Measurements from ENCODE around the gene KIAA0825.
"Not testable (repeated sequence)": the region's sequence is repeated elsewhere in the genome, so short reads cannot be mapped to it uniquely, and the experiment has no call there.

Gene KIAA0825

DNA sequence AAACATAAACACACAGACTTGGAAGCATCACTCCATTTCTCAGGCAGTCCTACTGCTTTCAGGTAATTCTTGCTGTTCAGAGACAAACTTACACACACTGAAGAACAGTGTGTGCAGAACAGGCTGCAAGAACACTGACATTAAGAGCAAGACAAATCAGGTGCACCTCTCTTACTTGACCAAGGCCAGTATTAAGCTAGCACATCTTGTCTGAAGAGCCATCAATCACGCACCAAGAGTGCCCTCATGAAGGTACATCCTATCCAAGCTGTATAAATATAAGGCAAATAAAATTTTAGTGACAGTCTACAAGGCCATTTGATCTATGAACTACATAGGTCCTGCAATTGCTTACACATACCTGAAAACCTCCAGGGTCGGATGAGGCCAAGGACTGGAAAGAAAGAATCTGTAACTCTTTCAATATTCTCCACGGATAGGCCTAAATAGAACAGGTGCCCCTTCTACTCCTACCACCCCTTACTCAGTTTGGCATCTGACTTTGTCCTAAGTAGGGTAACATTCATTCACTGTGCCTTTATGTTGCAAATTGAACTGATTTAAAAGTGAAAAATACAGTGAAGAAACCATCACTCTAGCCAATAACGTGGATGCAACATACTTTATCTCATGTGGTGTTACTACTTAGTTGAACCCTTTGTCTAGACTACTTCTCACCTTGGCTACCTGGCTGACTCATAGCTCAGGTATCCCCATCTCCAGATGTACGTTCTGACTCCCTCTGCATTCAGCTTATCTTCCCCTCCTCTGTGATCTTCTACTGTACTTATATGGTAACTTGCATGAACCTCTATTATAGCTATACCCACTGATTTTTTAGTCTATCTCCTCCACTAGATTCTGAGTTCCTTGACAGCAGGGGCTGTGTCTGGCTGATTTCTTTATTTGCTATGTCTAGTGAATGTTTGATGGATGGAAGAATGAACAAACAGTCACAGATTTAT is 256.3 kb downstream of the KIAA0825 start:
- no peak for DNase-seq

GRCh38 chr5:94361161-94361560 is 257.2 kb downstream of the KIAA0825 start:
- DNase-seq = no peak

GRCh38 chr5:94360382-94361130 is 257.8 kb downstream of the KIAA0825 start:
- DNase-seq = no peak

DNA sequence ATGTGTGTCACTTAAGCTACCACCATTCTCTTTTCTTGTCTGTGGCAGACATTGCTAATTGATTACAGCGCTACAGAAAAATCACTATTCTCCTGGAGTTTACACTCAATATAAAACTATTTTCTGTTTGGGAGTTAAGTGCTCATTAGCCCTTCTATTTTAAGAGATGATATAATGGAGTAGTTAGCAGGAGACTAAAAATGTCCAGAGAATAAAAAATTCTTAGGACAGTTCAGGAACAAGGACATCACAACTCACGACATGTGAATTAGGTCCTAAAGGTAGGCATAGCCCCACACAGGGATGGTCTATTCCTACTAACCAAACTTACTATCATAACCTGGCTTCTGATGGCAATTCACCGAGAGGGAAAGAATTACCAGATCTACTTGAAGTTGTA is 258.5 kb downstream of the KIAA0825 start:
- no peak for DNase-seq

DNA sequence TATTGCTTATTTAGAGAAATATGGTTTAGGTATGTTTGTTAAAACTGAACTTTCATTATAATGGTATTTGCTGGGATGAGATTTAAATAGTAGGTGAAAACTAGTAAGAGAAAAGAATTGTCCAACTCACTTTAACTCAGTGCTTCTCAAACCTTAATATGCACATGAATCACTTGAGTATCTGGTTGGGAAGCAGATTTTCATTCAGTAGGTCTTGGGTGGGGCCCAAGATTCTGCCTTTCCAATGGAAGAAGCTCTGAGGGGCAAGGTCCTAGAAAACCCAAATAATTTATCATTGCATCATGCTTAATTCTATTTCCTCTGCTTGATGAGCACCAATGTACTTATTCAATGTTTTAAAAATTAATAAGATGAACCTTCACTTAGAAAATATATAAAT is 262.6 kb downstream of the KIAA0825 start:
- no peak for DNase-seq

GRCh38 chr5:94354837-94355485 is 263.4 kb downstream of the KIAA0825 start:
- not testable (repeated sequence) for DNase-seq

DNA sequence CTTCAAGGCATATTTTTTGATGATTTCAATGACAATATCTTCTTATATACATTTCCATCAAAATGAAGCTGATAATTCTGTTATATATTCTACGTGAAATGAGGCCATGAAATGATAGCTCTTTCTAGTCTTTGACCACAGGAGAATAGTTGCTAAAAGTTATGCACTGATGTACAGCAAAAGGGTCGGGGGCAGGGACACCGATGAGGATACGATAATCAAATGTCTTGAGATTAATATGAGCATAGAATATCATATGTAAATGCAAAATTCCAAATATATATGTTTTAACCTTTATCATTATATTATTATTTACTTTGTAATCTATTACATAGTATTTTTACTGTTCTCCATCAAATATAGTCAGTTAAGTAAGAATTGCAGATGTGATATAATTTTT is 264.8 kb downstream of the KIAA0825 start:
- DNase-seq = no peak

GRCh38 chr5:94347130-94347529 is 271.3 kb downstream of the KIAA0825 start:
- DNase-seq = no peak

DNA sequence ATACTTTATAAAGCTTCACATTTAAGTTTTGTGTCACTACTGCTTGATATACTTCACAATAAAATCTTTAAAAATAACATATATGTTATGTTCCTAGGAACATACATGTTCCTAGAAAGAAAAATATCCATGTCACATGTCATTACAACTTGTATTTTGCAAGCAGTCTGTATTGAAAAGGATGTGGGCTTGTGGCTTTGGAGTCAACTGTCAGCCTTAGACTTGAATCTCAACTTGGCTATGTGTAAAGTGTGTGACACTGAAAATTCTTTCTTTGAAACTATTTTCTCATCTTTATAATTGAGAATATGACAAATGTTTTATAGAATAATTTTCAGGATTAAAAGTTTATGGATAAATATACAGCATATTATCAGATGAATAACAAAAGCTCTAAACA is 273.1 kb downstream of the KIAA0825 start:
- DNase-seq = no peak

- no peak for DNase-seq
These were observed 280.8 kb downstream of the KIAA0825 start for GRCh38 chr5:94337617-94338016.

DNA sequence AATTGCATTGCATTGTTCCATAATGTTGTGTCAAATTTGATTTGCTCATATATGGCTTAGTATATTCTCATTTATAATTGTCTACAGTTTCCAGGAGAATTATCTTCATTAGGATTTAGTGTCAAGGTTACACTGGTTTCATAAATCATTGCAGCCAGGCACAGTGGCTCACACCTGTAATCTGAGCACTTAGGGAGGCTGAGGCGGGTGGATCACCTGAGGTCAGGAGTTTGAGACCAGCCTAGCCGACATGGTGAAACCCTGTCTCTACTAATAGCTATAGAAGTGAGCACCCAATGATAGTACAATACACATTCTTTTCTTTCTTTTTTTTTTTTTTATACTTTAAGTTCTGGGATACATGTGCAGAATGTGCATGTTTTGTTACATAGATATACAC is 282.5 kb downstream of the KIAA0825 start:
- no peak for DNase-seq

- no peak for DNase-seq
These were observed 289.3 kb downstream of the KIAA0825 start for GRCh38 chr5:94329115-94329514.

DNA sequence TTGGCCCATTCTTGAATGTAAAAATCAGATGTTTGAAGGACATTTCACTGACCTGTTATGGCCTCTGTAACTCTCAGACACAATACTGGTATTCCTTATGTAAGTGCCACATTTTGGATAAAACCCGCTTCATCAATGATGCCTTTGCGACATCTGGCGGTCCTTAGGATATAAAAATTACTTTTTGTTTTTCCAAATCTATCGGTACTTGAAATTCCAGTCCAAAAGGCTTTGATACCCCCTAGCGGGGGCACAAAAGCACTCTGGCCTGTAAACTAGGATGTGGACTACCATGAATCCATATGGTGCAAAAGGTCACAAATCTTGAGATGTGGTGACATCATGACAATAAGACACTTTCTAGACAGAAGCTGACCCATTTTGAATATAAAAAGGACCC is 291.8 kb downstream of the KIAA0825 start:
- no peak for DNase-seq

DNA sequence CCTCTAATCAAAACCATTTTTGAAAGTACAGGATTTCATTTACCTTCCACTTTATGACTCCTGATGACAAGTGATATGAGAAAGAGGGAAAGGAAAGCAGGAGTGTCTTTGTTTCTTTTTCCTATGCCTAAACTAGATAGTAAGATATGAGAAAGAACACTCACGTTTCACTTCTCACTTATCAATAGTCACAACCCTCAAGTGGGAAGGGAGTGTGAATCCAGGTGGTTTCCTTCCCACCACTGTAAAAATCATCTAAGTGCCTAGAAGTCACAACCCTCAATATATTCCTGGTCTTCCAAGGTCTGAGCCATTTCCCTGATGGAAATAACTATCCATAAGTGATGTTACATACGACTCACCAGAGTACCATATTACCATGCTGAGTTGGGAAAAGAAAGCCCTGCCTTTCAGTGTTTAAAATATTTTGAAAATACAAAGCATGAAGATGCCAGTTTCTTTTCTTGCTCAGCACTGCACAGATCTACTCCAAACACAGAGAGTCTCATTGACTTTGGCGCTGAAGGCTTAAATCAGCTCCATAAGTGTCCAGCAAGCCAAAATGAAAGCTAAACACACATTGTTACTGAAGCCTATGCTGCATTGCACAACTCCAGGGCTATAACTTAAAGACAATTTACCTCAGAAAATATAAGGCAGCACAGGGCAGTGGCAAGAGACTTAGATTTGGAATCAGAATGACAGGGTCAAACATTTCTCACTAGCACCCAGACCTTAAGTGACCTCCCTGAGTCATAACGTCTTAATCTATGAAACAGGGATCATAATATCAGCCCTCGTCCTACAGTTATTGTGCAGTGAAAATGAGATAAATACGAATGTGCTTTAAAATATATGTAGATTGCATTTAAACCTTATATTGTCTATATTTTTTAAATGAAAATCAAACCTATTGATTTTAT is 301.2 kb downstream of the KIAA0825 start:
- DNase-seq = no peak

GRCh38 chr5:94314460-94315131 is 303.8 kb downstream of the KIAA0825 start:
- no peak for DNase-seq

GRCh38 chr5:94313696-94314095 is 304.7 kb downstream of the KIAA0825 start:
- no peak for DNase-seq

GRCh38 chr5:94313188-94313587 is 305.2 kb downstream of the KIAA0825 start:
- DNase-seq = no peak

DNA sequence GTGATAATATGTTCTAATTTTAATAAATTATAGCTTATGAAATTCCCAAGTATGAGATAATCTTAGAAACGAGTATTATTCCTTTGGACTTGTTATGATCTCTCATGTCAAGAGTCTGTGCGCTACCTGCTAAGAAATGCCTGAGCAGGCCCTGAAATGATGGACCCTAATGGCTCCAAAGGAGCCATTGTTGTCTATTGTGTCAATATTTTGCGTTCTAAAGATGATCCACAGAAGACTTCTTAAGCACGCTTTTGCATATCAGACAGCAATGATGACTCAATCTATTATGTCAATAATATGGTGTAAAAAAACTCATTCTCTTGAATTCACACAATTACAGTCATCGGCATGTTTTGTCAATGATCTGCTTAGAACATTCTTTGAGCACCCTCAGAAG is 306.1 kb downstream of the KIAA0825 start:
- DNase-seq = no peak

DNA sequence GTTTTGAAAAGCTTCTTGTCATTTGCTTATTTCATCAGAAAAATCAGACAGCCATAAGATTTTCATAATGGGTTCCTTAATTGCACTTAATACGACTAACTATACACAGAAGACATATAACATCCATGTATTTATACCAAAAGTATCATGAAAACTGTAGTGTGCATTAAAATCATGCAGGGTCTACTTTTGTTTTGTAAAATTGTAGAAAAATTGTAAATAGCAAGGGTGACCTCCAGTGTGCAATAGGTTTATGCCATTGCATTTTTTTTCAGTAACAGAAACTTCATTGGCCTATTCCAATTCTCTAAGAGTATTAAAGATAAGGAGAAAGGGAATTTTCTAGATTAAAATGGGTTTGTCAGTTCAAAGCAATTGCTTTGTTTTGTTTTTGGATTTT is 307.6 kb downstream of the KIAA0825 start:
- DNase-seq = no peak

- no peak for DNase-seq
These were observed 309.3 kb downstream of the KIAA0825 start for GRCh38 chr5:94309141-94309540.

GRCh38 chr5:94308442-94308841 is 310.0 kb downstream of the KIAA0825 start:
- DNase-seq = no peak

DNA sequence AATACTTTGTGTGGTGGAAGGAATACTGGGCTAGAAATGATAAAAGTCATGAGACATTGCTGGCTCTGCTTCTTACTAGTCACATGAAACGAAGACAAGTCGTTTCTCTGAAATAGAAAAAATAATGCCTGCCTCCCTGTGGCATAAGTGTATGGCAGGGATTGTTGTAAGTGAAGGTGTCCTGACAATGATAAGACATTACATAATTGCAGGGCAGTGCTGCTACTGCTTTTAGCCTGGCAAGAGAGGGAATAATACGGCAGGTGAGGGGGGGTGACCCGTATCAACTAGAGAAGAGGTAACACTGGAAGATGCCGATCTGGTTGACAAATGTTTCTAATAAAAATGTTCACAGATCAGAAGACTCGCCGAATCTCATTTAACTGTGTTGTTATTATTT is 314.3 kb downstream of the KIAA0825 start:
- no peak for DNase-seq

All from inflammatory macrophage treated with lipopolysaccharide for 4 hours (primary cell).